NCI-H2227 (cell line): ENCODE results near the gene GRAMD1A.
"Not testable (repeated sequence)": the region's sequence is repeated elsewhere in the genome, so short reads cannot be mapped to it uniquely, and the experiment has no call there.

ENCODE experiments used
- DNase-seq: peaks from one replicate; lab custom pipeline; 2025; ENCODE audit not compliant: unreplicated experiment; lab: John Stamatoyannopoulos, UW

GRAMD1A gene

DNA sequence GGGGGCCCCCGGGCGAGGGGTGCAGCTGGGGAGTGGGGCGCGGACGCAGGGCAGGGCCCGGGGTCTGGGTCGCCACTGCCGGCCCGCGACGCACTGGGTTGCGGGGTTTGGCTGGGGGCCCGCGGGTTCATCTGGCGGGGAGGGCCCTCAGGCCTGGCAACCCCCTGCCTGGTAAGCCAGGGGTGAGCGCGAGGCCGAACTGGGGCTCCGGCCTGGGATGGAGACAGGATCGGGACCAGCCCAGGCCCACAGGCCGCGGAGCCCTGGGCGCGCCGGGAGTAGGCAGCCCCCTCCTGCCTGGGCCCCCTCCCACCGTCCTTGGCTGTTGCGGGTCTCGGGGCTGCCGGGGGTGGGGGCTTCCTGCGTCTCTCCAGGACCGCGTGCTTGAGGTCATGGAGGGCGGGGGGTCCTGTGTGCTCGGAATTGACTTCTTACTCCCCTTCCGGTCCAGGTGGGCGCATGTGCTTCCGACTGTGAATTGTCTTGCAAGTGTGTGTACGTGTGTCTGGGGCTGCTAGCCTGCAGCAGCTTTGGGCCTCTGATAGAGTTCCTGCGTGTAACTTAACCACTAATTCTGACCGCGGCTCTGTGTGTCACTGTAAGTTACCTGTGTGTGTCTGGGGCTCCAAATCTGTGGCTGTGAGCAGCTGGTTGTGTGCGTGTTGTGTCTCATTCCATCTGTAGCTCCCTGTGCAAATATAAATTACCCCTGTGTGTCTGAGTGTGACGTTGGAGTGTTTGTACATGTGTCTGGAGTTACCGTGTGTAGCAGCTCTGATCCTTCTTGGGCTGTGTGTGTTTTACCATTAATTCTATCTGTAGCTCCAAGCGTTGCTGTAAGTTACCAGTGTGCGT, 751 bp downstream of the GRAMD1A start:
- DNase-seq: peak; percentile 83

DNA sequence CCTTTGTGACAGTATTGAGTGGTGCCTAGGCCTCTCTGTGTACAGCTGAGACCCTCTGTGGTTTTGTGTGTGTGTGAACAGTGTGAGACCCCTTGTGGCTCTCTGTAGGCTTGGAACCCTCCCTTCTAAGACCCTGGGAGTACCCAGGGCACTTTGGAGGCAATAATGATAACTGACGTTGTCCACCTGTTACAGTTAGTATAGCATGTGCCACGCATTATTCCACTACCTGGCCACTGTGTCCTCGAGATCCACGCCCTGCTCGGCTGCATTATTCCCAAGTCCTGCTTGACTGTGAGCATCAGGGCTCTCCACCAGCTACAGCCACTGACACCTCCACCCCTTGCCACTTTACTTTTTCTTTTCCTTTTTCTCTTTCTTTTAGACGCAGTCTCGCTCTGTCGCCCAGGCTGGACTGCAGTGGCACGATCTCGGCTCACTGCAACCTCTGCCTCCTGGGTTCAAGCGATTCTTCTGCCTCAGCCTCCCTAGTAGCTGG, 2.0 kb downstream of the GRAMD1A start:
- DNase-seq: no peak

DNA sequence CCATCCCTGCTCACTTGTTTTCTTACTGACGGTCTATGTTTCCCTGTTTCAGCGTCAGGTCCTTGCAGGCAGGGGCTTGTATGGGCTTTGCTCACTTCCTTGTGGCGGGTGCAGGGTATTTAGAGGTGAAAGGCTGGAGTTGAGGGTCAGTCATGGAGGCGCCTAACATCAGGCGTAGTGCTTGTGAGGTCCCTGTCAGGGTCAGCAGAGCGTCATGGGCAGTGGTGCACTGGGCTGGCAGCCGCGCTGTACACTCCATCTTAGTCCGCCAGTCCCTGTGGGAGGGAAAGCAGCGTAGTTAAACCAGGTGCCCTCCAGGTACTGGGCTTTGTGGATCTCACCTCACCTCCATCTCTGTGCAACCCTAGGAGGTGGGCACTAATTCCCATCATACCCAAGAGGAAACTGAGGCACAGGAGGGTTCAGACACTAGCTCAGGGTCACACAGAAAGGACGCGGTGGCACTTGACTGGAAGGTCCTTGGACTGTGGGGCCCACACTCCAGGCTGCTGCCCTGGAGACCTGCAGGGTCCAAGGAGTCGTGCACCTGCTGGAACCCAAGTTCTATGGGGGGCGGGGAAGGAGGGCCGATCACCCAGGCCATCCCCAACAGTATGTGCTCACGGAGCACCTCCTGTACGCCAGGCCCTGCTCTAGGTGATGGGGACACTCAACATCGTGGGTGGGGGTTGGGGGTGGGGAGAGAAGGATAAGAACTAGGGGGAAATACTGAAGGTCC, 4.6 kb downstream of the GRAMD1A start:
- no peak for DNase-seq

DNA sequence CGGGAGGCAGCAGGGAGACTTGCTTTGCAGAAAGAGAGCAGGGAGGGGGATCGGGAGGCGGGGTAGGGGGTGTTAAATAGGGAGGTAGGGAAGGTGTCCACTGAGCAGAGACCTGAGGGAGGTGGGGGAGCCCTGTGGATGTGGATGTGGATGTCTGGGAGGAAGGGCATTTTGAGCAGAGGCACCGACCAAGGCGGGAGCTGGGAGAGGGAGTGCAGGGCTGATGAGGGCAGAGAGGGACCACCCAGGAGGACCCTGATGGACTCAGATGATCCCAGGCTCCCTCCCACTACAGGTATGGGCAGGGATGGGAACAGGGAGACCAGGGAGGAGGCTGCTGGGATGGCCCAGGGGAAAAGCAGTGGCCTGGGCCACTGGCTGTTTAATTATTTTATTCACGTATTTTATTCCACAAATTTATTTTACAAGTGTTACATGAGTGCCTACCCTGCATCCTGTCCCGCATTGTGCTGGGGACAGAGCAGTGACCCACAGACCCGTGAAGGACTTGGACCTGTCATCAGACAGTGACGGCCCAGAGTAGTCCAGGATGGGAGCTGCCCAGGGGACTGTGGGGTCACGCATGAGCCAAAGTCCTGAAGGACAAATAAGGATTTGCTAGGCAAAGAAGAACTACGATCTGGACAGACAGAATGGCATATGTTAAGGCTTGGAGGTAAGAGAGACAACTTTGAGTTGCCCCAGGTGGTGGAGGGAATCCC, 5.3 kb downstream of the GRAMD1A start:
- no peak for DNase-seq

DNA sequence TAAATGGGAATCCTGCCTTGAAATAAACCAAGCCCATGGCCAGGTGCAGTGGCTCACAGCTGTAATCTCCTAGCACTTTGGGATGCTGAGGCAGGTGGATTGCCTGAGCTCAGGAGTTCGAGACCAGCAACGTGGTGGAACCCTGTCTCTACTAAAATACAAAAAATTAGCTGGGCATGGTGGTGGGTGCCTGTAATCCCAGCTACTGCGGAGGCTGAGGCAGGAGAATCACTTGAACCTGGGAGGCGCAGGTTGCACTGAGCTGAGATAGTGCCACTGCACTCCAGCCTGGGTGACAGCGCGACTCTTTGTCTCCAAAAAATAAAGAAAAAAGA, 5.9 kb downstream of the GRAMD1A start:
- DNase-seq: not testable (repeated sequence)

DNA sequence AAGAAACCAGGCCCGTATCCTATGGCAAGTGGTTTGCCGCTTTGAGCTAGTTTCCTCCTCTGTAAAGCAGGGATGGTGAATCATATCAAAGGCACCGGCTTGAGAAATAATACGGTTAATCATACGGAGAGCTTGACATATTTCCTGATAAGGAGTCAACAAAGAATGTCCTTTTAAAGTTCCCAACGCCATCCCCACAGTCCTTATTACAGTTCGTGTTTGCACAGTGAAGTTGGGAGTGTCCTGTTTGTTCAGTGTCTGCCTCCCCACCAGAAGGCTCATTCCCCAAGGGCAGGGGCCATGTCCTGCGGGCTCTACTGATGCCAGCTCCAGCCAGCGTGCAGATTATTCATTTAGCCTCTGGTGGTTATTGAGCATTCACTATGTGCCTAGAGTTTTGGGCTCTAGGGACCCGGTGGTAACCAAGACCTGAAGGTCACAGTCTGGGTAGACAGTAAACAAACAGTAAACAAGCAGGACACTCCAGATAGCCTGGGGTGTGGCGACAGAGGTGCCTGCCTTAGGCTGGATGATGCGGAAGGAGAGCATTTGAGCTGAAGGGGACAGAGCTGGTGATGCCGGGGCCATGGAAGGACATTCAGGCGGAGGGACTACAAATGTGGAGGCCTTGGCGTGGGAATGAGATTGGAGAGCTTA, 6.3 kb downstream of the GRAMD1A start:
- DNase-seq: no peak

DNA sequence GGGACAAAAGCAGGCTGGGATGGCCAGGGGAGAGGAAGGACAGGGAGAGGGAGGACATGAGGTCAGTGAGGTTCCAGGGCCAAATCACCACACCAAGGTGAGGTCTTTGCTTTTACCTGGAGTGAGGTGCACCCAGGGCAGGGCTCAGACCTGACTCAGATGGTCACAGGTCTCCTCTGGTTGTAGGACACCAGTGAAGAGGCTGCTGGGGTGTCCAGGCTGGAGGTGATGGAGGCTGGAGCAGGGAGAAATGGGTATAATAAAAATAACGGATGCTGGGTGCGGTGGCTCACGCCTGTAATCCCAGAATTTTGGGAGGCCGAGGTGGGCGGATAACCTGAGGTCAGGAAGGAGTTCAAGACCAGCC, 6.9 kb downstream of the GRAMD1A start:
- no peak for DNase-seq

DNA sequence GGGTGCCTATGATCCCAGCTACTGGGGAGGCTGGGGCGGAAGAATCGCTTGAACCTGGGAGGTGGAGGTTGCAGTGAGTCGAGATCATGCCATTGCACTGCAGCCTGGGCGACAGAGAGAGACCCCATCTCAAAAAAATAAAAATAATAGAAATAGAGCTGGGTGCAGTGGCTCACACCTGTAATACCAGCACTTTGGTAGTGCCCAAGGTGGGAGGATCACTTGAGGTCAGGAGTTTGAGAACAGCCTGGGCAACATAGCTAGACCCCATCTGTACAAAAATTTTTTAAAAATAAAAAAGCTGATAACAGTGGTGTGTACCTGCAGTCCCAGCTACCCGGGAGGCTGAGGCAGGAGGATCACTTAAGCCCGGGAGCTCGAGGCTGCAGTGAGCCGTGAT, 7.3 kb downstream of the GRAMD1A start:
- DNase-seq: not testable (repeated sequence)

DNA sequence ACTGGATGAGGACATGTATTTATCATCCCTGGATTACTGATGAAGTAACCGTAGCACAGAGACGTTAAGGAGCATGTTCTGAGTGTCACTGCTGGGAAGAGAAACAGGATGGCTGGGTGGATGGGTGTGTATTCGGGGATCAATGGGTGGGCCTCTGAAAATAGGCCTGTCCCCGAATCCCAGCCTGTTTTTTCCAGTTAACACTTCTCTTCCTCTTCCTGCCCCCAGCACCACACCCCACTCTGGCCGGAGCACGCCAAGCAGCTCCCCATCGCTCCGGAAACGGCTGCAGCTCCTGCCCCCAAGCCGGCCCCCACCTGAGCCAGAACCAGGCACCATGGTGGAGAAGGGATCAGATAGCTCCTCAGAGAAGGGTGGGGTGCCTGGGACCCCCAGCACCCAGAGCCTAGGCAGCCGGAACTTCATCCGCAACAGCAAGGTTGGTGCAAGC, 8.8 kb downstream of the GRAMD1A start:
- DNase-seq: no peak

DNA sequence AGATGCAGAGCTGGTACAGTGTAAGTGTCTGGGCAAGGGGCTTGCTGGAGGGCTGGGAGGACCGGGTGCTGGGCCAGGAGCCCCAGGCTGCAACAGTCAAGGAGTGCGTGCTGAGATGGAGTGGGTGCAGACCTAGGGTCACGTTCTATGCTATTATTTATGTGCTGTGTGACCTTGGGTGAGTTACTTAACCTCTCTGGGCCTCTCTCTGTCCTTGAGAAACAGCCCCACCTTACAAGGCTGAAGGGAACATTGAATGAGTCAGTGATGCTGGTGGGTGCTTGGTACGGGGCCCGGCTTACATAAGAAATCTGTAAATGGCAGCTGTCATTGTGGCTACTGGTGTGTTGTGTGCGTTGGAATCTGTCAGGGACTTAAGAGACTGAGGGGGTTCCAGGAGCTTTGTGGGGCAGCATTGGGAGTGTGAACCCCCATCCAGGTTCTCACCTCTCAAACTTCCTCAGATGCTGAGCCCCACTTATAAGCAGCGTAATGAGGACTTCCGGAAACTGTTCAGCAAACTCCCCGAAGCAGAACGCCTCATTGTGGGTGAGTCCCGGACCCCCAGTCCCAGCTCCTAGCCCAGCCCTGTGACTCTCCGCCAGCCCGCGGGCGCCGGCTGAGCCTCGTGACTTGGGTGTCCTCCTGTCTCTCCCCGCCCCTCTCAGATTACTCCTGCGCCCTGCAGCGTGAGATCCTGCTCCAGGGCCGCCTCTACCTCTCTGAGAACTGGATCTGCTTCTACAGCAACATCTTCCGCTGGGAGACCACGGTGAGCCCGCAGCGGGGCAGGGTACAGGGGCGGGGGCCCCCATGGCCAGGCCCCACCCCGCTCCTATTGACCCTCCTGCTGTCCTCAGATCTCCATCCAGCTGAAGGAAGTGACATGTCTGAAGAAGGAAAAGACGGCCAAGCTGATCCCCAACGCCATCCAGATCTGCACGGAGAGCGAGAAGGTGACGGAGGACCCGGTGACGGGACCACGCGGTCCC, 9.6 kb downstream of the GRAMD1A start:
- no peak for DNase-seq

DNA sequence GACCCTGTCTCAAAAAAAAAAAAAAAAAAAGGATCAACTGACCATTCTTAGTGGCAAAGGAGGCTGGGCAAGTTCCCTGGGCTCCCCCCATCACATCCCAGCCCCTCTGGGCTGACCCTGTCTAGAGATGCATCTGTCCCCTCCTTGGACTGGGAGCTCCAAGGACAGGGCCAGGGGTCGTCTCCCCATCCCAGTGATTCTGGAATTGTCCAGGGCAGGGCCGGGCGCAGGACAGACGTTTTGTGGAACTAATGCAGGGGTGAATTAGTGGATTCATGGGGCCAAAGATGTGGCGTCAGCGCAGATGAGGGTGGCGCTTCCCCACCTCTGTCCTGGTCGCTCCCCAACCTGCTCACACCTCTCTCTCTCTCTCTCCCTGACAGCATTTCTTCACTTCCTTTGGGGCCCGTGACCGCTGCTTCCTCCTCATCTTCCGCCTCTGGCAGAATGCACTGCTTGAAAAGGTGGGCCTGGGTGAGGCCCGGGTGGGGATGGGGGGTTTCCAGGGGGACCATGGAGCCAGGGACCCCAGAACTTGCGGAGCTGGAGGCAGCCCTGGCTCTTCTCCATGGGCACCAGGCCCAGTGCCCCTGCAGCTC, 11.1 kb downstream of the GRAMD1A start:
- no peak for DNase-seq

DNA sequence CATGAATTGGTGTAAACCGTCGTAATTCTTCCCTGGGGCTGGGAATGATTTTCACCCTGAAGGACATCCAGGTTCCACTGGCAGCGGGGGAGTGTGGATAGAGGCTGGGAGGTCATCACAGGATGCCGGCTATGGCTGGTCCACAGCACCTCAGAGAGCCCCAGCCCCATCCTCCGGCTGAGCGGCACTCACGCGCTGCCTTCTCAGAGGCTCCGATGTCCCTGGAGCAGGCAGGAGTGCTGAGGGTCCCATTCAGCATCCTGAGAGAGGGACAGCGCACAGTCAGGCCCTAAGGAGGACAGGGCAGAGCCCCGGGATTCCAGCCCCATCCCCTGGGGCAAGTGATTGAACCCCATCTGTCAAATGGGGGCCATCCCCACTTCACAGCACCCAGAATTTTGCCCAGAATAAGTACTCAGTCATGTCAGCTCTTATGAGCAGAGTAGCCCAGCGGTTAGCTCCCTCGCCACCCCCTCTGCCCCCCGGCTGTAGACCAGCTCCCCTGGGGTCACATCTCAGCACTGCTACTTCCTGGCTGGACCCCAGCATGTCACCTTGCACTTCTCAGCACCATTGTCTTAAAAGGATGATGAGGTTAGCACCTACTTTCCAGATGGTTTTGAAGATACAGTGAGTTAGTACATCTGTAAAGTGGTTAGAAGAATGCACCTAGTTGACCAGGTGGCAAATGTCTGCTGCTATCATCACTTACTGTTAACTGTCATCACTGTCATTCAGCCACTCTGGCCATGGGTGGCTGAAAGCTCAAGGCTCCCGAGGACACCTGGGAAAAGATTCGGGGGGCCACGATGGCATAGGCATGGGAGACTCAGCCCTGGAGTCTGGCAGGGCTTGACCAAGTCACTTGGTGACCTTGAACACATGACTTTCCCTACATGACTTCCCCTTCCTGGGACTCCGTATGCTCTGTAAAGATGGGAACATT, 11.9 kb downstream of the GRAMD1A start:
- no peak for DNase-seq

DNA sequence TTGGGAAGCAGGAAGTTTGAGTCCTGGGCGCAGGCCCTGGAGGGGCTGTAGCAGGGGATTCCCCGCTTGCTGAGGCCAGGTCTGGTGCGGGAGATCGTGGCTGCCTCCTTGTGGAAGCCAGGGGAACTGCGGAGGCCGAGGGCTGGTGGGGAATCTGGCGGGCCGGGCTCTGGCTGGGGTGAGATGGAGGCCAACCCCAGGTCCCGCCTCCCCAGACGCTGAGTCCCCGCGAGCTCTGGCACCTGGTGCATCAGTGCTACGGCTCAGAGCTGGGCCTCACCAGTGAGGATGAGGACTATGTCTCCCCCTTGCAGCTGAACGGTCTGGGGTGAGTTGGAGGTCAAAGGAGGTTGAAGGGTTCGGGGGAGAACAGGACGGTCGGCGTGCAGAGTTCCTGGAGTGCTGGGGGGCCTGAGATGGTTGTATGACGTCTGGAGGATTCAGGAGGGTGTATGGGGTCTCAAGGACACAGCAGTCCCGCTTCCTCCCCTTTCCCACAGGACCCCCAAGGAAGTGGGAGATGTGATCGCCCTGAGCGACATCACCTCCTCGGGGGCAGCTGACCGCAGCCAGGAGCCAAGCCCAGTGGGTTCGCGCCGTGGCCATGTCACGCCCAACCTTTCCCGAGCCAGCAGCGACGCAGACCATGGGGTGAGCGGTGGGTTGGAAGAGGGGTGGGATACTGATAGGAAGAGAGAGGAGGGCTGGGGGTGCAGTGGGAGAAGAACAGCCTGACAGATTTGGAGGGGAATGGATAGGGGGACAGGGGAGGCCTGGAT, 13.1 kb downstream of the GRAMD1A start:
- DNase-seq: peak; percentile 90

DNA sequence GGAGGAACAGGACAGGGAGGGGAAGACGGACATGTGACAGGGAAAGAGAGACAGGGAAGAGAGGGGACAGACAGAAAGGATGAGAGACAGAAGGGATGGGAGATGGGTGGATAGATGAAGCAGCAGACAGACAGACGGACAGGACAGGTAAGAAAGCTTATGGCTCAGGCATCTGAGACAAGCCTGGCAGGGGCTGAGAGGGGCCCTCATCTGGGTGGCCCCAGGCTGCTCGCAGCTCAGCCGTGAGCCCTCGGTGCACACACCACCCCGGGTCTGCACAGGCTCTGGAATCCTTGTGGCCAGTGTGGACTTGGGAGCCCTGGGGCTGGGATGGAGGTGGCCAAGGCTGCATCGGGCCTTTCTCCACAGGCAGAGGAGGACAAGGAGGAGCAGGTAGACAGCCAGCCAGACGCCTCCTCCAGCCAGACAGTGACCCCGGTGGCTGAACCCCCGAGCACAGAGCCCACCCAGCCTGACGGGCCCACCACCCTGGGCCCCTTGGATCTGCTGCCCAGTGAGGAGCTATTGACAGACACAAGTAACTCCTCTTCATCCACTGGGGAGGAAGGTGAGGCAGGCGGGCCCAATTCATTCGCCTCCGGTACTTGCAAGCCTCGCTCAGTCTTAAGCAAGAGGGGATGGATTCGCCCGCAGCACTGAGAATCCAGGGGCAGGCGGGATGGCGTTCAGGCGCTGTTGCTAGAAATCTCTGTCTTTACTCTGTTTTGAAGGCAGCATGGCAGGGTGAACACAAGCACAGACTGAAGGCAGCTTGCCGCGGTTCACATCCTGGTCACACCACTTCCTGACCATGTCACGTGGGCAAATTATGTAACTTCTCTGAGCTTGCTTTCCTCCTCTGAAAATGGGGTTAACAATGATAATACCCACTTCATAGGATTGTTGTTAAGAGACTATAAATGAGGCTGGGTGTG, 14.0 kb downstream of the GRAMD1A start:
- DNase-seq: no peak

DNA sequence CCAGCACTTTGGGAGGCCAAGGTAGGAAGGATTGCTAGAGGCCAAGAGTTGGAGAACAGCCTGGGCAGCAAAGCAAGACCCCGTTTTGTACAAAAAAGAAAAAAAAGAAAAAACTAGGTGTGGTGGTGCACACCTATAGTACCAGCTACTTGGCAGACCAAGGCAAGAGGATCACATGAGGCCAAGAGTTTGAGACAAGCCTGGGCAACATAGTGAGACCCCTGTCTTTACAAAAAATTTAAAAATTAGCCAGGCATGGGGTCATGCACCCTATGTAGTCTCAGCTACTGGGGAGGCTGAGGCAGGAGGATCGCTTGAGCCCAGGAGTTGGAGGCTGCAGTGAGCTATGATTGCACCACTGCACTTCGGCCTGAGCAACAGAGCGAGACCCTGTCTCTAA, 14.7 kb downstream of the GRAMD1A start:
- not testable (repeated sequence) for DNase-seq

DNA sequence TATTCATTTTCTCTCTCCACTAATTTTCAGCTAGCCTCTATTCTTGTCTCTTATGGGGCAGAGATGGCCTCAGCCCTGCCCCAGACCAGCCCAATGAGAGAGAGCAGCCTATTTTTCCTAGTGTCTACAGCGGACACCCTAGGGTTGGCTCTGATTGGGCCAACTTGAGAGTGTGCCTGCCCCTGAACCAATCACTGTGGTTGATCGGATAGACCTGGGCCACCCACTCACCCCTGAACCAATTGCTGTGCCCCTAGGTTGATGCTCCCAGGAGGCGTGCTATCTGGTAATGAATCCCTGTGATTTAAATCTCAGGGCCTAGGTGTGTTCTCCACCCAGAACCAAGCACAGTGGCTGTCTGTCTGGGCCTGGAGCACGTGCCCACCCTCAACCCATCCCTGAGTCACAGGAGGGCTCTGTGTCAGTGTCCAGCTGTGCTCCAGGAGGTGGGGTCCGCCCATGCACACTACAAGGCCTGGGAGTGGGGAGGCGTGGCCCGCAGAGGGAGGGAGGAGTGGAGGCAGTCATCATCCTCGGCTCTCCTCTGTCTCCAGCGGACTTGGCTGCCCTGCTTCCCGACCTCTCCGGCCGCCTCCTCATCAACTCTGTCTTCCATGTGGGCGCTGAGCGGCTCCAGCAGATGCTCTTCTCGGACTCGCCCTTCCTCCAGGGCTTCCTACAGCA, 15.3 kb downstream of the GRAMD1A start:
- peak; percentile 82 for DNase-seq
